ENCODE data around the gene CLCN5. TPM values are rescaled to one million over a fixed set of nuclear protein-coding genes. Genes with fewer than 3 reads are reported as not detected.

Gene CLCN5
- total RNA-seq, 1 donor from 2014 or later: 3.3 TPM

DNA sequence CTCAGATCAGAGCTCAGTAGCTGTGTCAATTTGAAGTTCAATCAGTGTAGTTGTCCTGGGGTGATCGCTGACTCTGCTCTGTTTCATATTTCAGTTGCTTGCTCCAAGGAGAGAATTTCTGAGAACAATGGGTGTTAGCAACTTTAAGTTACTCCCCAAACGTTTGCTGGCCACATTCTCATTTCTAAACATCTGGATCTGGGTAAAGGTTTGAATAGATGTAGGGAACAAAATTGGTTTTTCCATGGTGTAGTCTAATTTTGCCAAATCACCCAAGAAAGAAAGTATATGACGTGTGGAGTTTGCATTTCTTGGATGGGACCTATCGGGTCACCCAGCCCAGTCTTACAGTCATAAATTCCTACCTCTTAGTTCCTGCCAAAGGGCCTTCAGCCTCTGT, 174.7 kb downstream of the CLCN5 start:
- DNase-seq (ENCODE audit: low read depth): no peak
- TF ChIP-seq, protein P1, sequence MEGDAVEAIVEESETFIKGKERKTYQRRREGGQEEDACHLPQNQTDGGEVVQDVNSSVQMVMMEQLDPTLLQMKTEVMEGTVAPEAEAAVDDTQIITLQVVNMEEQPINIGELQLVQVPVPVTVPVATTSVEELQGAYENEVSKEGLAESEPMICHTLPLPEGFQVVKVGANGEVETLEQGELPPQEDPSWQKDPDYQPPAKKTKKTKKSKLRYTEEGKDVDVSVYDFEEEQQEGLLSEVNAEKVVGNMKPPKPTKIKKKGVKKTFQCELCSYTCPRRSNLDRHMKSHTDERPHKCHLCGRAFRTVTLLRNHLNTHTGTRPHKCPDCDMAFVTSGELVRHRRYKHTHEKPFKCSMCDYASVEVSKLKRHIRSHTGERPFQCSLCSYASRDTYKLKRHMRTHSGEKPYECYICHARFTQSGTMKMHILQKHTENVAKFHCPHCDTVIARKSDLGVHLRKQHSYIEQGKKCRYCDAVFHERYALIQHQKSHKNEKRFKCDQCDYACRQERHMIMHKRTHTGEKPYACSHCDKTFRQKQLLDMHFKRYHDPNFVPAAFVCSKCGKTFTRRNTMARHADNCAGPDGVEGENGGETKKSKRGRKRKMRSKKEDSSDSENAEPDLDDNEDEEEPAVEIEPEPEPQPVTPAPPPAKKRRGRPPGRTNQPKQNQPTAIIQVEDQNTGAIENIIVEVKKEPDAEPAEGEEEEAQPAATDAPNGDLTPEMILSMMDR (conservative IDR thresholded peaks at IDR 0.05; ENCODE audit: low read depth, low read length): no peak
- H3K4me3 ChIP-seq (ENCODE audit: low read depth, low read length): no peak overlapping the region

DNA sequence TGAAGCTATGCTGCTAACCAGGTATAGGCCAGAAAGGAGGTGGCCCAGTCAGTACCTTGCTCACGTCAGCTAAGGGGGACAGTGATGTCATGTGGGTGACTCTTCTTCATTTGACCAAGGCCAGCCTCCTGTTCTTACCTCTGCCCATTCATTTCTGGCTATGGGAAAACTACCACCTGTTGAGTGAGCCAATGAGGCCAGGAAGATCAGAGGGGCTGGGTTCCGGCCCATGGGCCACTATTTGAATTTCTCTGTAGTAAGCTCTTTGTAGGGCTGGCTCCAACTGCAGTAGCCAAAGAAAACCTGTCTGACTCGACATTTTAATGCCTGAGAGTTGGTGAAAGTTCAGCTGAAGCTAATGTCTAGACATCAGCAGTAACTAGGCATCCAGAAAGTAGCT, 175.8 kb downstream of the CLCN5 start:
- DNase-seq (ENCODE audit: low read depth): no peak
- TF ChIP-seq, protein P1 (conservative IDR thresholded peaks at IDR 0.05; ENCODE audit: low read depth, low read length): no peak
- H3K4me3 ChIP-seq (ENCODE audit: low read depth, low read length): no peak overlapping the region

- H3K4me3 ChIP-seq (ENCODE audit: low read depth, low read length): no peak overlapping the region
- DNase-seq (ENCODE audit: low read depth): no peak
- TF ChIP-seq, protein P1 (conservative IDR thresholded peaks at IDR 0.05; ENCODE audit: low read depth, low read length): no peak
Measured at GRCh38 chrX:50098749-50099148, 176.4 kb downstream of the CLCN5 start.

DNA sequence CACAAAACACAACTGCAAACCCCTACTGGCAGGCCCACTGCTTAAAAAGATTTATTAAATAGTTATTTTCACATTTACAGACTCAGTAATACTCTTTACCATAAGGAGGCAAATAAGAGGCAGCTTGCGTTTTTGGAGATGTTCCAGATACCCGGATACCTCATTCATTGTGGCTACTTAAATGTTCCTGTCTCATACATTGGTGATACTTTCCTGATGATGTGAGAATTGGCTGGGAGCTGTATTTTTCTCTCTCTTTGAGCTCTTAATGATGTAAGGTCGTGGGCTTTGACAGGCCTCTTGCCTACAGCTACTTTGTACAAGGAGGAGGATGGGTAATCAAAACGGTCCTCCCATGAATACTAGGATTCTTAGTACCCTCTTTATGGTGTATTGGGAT, 176.9 kb downstream of the CLCN5 start:
- no peak overlapping the region for H3K4me3 ChIP-seq (ENCODE audit: low read depth, low read length)
- DNase-seq (ENCODE audit: low read depth): no peak
- TF ChIP-seq, protein P1 (conservative IDR thresholded peaks at IDR 0.05; ENCODE audit: low read depth, low read length): no peak

GRCh38 chrX:50100188-50100587, 177.8 kb downstream of the CLCN5 start:
- TF ChIP-seq, protein P1 (conservative IDR thresholded peaks at IDR 0.05; ENCODE audit: low read depth, low read length): peak; percentile 51
- H3K4me3 ChIP-seq (ENCODE audit: low read depth, low read length): no peak overlapping the region
- DNase-seq (ENCODE audit: low read depth): no peak

- DNase-seq (ENCODE audit: low read depth): no peak
- no peak overlapping the region for H3K4me3 ChIP-seq (ENCODE audit: low read depth, low read length)
- TF ChIP-seq, protein P1 (conservative IDR thresholded peaks at IDR 0.05; ENCODE audit: low read depth, low read length): no peak
Measured at GRCh38 chrX:50103176-50103575, 180.8 kb downstream of the CLCN5 start.

DNA sequence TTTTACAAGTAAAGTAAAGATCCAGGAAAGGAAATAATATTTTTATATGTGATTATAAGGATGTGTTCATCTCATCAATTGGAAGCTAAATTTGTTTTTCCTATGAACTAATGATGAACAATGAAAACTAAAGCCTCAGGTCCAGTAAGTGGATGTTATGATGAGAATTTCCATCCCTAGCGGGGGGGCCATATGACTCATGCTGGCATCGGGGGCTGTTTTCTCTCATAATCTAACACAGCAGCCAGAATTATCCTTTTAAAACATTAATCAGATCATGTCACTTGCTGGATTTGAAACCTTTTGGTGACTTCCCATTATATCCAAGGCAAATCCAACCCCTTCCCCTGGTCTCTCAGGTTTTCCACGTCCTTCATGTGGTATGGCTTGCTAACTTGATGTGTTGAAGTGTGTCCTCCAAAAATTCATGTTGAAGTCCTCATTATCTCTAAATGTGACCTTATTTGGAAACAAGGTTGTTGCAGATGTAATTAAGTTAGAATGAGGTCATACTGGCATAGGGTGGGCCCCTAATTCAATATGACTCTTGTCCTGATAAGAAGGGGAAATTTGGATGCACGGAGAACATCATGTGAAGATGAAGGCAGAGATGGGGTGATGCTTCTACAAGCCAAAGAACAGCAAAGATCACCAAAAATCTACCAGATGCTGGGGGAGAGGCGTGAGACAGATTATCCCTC, 181.6 kb downstream of the CLCN5 start:
- H3K4me3 ChIP-seq (ENCODE audit: low read depth, low read length): no peak overlapping the region
- DNase-seq (ENCODE audit: low read depth): no peak
- TF ChIP-seq, protein P1 (conservative IDR thresholded peaks at IDR 0.05; ENCODE audit: low read depth, low read length): no peak
